Caco-2 (cell line): ENCODE results near the gene CEP164. TPM values are rescaled to one million over a fixed set of nuclear protein-coding genes. Genes with fewer than 3 reads are reported as not detected.
A peak's percentile ranks its signal among the peaks of the same experiment; 100 is the strongest.

Source experiments
- BruUV-seq: library from RNA; stranded (reverse); fragments of 400-500 nt; replicated peaks from 2 replicates; lab custom pipeline; 2021; lab: Mats Ljungman, UMichigan
- CTCF ChIA-PET: fragments of 300-600 bp; sonication (Branson Sonifier 250); formaldehyde crosslinking; loops from one replicate; lab custom pipeline; 2022; ENCODE audit warnings: antibody characterized with exemption; lab: Charles Lee
- POLR2A ChIA-PET: fragments of 300-600 bp; sonication (Branson Sonifier 250); formaldehyde crosslinking; loops from one replicate; lab custom pipeline; 2022; ENCODE audit warnings: antibody characterized with exemption; lab: Charles Lee
- DNase-seq, 2 experiments: peaks; one replicate each; pipeline versions ENCODE4 v3.0.0 to v3.0.0-alpha.2; 2020 to 2022
- H3K27me3 ChIP-seq: replicated peaks from 2 replicates; pipeline ENCODE4 v1.6.0; 2011; ENCODE audit warnings: low read length; ENCODE audit not compliant: control insufficient read depth, insufficient read depth
- H3K36me3 ChIP-seq: 2 replicates; pipeline ENCODE4 v1.5.1; 2011; ENCODE audit warnings: low read length; ENCODE audit not compliant: control insufficient read depth, insufficient read depth
- H3K4me1 ChIP-seq: fragments of 250-450 bp; sonication (Bioruptor Pico); 2 replicates; pipeline ENCODE4 v1.5.1; 2020; ENCODE audit warnings: mild to moderate bottlenecking
- H3K4me3 ChIP-seq: 2 replicates; pipeline ENCODE4 v1.5.1; 2011; ENCODE audit warnings: low read depth, mild to moderate bottlenecking, control low read depth, low read length
- H3K9me3 ChIP-seq: fragments of 250-450 bp; sonication (Bioruptor Pico); 2 replicates; pipeline ENCODE4 v1.5.1; 2020; ENCODE audit warnings: mild to moderate bottlenecking, moderate library complexity
- H3K27ac Mint-ChIP-seq: one replicate; pipeline ENCODE4 v1.8.0; 2022; ENCODE audit warnings: mixed read lengths; ENCODE audit not compliant: unreplicated experiment
- H3K27me3 Mint-ChIP-seq: one replicate; pipeline ENCODE4 v1.8.0; 2022; ENCODE audit warnings: mixed read lengths; ENCODE audit not compliant: insufficient read depth, unreplicated experiment
- H3K36me3 Mint-ChIP-seq: one replicate; pipeline ENCODE4 v1.8.0; 2022; ENCODE audit warnings: mild to moderate bottlenecking, mixed read lengths; ENCODE audit not compliant: insufficient read depth, unreplicated experiment
- H3K4me1 Mint-ChIP-seq: one replicate; pipeline ENCODE4 v1.8.0; 2022; ENCODE audit warnings: low read depth, mixed read lengths; ENCODE audit not compliant: unreplicated experiment
- H3K4me3 Mint-ChIP-seq: one replicate; pipeline ENCODE4 v1.8.0; 2022; ENCODE audit warnings: mild to moderate bottlenecking, moderate library complexity, mixed read lengths; ENCODE audit not compliant: unreplicated experiment
- H3K9me3 Mint-ChIP-seq: one replicate; pipeline ENCODE4 v1.8.0; 2022; ENCODE audit warnings: mixed read lengths; ENCODE audit not compliant: unreplicated experiment
- CTCF ChIP-seq, 2 experiments: fragments of 200-600 bp in 1 of 2; IDR thresholded peaks; 1 replicate in 1 of 2; 2 replicates in 1 of 2; pipeline versions ENCODE4 v1.5.1 to v1.8.0; 2011 to 2022; ENCODE audit warnings: antibody characterized with exemption in 1 of 2, control low read depth in 1 of 2, inconsistent platforms in 1 of 2, low read depth in 1 of 2, low read length in 1 of 2, mild to moderate bottlenecking in 1 of 2, moderate library complexity in 1 of 2; ENCODE audit not compliant: insufficient read depth in 1 of 2, severe bottlenecking in 1 of 2, unreplicated experiment in 1 of 2
- intact Hi-C: fragments of 100-400 bp; cut with micrococcal nuclease; formaldehyde crosslinking; loops from one replicate; pipeline ENCODE4 v1.10.0; 2022; ENCODE audit not compliant: unreplicated experiment
- total RNA-seq: library from RNA; stranded (reverse); gene quantifications from 2 replicates; pipeline ENCODE4 v1.2.3, GENCODE V29; 2022

Gene CEP164
- total RNA-seq, 1 experiment from 2014 or later: 48.9 TPM

- H3K36me3 ChIP-seq: no peaks in the 10 kb centered on the region; the same call in 1 of the 2 replicates
- no TSS peak for BruUV-seq
- no peaks in the 10 kb centered on the region for H3K9me3 Mint-ChIP-seq
- intact Hi-C loops: no loop called here
- no peaks in the 10 kb centered on the region for H3K27me3 Mint-ChIP-seq
- H3K4me1 ChIP-seq: no peaks in the 10 kb centered on the region; the same call in 1 of the 2 replicates
- no peak for TF ChIP-seq CTCF (IDR thresholded peaks at IDR 0.05; ENCODE audit: insufficient read depth in 1 of 2, low read depth in 1 of 2, low read length in 1 of 2, severe bottlenecking in 1 of 2, unreplicated experiment in 1 of 2)
- H3K27ac Mint-ChIP-seq: no peak overlapping the region
- CTCF ChIA-PET: no interaction called here
- no peak for DNase-seq
- POLR2A ChIA-PET: no interaction called here
- H3K36me3 Mint-ChIP-seq: peaks cover 4% of the 10 kb centered on the region
- no peaks in the 10 kb centered on the region for H3K9me3 ChIP-seq
- no peak overlapping the region for H3K4me3 Mint-ChIP-seq
- H3K4me1 Mint-ChIP-seq: no peaks in the 10 kb centered on the region
- H3K4me3 ChIP-seq: no peak overlapping the region
- H3K27me3 ChIP-seq: no peaks in the 10 kb centered on the region
These were observed 35.0 kb upstream of the CEP164 start for GRCh38 chr11:117292616-117293015.

GRCh38 chr11:117295438-117296137 is 32.1 kb upstream of the CEP164 start:
- DNase-seq: no peak
- H3K4me1 ChIP-seq: peaks cover 18% of the 10 kb centered on the region
- TF ChIP-seq CTCF (IDR thresholded peaks at IDR 0.05; ENCODE audit: insufficient read depth in 1 of 2, low read depth in 1 of 2, low read length in 1 of 2, severe bottlenecking in 1 of 2, unreplicated experiment in 1 of 2): no peak
- POLR2A ChIA-PET: no interaction called here
- Mint-ChIP-seq H3K4me3 (no peak overlapping the region), H3K36me3 (peaks cover 4% of the 10 kb centered on the region), H3K27ac (no peak overlapping the region), H3K9me3 (no peaks in the 10 kb centered on the region), H3K4me1 (peaks cover 14% of the 10 kb centered on the region), H3K27me3 (no peaks in the 10 kb centered on the region)
- BruUV-seq: no TSS peak
- H3K27me3 ChIP-seq: no peaks in the 10 kb centered on the region
- H3K36me3 ChIP-seq: no peaks in the 10 kb centered on the region
- H3K9me3 ChIP-seq: no peaks in the 10 kb centered on the region
- no peak overlapping the region for H3K4me3 ChIP-seq
- CTCF ChIA-PET: interaction anchor here (0.6 to 1.3 kb wide), 2 partner anchors 9 to 32 kb away, joined by 3 to 4 read pairs; partner anchors contain the start of gene CEP164
- intact Hi-C loops: no loop called here

- H3K9me3 ChIP-seq: no peaks in the 10 kb centered on the region
- POLR2A ChIA-PET: no interaction called here
- no peaks in the 10 kb centered on the region for H3K36me3 ChIP-seq
- intact Hi-C loops: no loop called here
- Mint-ChIP-seq H3K27ac (peak overlapping the region; percentile 5), H3K27me3 (no peaks in the 10 kb centered on the region), H3K4me3 (no peak overlapping the region), H3K36me3 (no peaks in the 10 kb centered on the region), H3K9me3 (no peaks in the 10 kb centered on the region), H3K4me1 (peaks cover 20% of the 10 kb centered on the region)
- no TSS peak for BruUV-seq
- CTCF ChIA-PET: interaction anchor here (1.3 kb wide), 1 partner anchor 11 kb away, joined by 4 read pairs; no protein-coding TSS in a partner anchor
- H3K27me3 ChIP-seq: no peaks in the 10 kb centered on the region
- no peak for TF ChIP-seq CTCF (IDR thresholded peaks at IDR 0.05; ENCODE audit: insufficient read depth in 1 of 2, low read depth in 1 of 2, low read length in 1 of 2, severe bottlenecking in 1 of 2, unreplicated experiment in 1 of 2)
- H3K4me1 ChIP-seq: peaks cover 18% of the 10 kb centered on the region
- DNase-seq: no peak
- H3K4me3 ChIP-seq: no peak overlapping the region
These were observed 30.8 kb upstream of the CEP164 start for GRCh38 chr11:117296881-117297280.
